HEK293 (cell line): ENCODE measurements around the gene COX20.

Source experiments
- EGR2 ChIP-seq: fragments of 450-650 bp; formaldehyde crosslinking; IDR thresholded peaks from 2 replicates; pipeline ENCODE4 v1.5.1; 2016; ENCODE audit warnings: low read depth, missing biosample characterization, missing genetic modification characterization
- ELK4 ChIP-seq: IDR thresholded peaks from 2 replicates; pipeline ENCODE4 v1.6.1; 2011; ENCODE audit warnings: mild to moderate bottlenecking, low read depth, low read length, borderline replicate concordance
- GLIS2 ChIP-seq: fragments of 450-650 bp; formaldehyde crosslinking; IDR thresholded peaks from 2 replicates; pipeline ENCODE4 v1.5.1; 2016; ENCODE audit warnings: missing biosample characterization, missing genetic modification characterization
- HOXA7 ChIP-seq: sonication (generic); formaldehyde crosslinking; IDR thresholded peaks from 2 replicates; pipeline ENCODE4 v1.8.1; 2022; ENCODE audit warnings: missing genetic modification reagents, borderline replicate concordance
- MZF1 ChIP-seq: fragments of 450-650 bp; formaldehyde crosslinking; IDR thresholded peaks from 2 replicates; pipeline ENCODE4 v1.5.1; 2017; ENCODE audit warnings: missing biosample characterization, missing genetic modification characterization, borderline replicate concordance
- PRDM2 ChIP-seq: fragments of 450-650 bp; formaldehyde crosslinking; IDR thresholded peaks from 2 replicates; pipeline ENCODE4 v1.5.1; 2016; ENCODE audit warnings: missing biosample characterization, missing genetic modification characterization, borderline replicate concordance
- SCRT2 ChIP-seq: fragments of 450-650 bp; formaldehyde crosslinking; IDR thresholded peaks from 2 replicates; pipeline ENCODE4 v1.5.1; 2016; ENCODE audit warnings: missing biosample characterization, missing genetic modification characterization
- SP2 ChIP-seq: fragments of 450-650 bp; formaldehyde crosslinking; IDR thresholded peaks from 2 replicates; pipeline ENCODE4 v1.5.1; 2016; ENCODE audit warnings: missing biosample characterization, missing genetic modification characterization
- ZBTB1 ChIP-seq: fragments of 450-650 bp; formaldehyde crosslinking; IDR thresholded peaks from 2 replicates; pipeline ENCODE4 v1.5.1; 2016; ENCODE audit warnings: missing biosample characterization, missing genetic modification characterization
- ZNF146 ChIP-seq: fragments of 450-650 bp; formaldehyde crosslinking; IDR thresholded peaks from 2 replicates; pipeline ENCODE4 v1.5.1; 2016; ENCODE audit warnings: missing biosample characterization, missing genetic modification characterization
- ZNF2 ChIP-seq: fragments of 450-650 bp; formaldehyde crosslinking; IDR thresholded peaks from 2 replicates; pipeline ENCODE4 v1.5.1; 2016; ENCODE audit warnings: missing biosample characterization, missing genetic modification characterization
- ZNF274 ChIP-seq, 2 experiments: fragments of 200-500 bp in 1 of 2; fragments of 450-650 bp in 1 of 2; sonication (Bioruptor generic) in 1 of 2; formaldehyde crosslinking in 1 of 2; IDR thresholded peaks; 2 replicates each; pipeline versions ENCODE4 v1.5.1 to v1.6.1; 2014 to 2016; ENCODE audit warnings: borderline replicate concordance in 1 of 2, inconsistent platforms in 1 of 2, low read length in 1 of 2, missing biosample characterization in 1 of 2, missing genetic modification characterization in 1 of 2
- ZNF362 ChIP-seq: fragments of 450-650 bp; formaldehyde crosslinking; IDR thresholded peaks from 2 replicates; pipeline ENCODE4 v1.5.1; 2016; ENCODE audit warnings: missing biosample characterization, missing genetic modification characterization
- ZNF449 ChIP-seq: fragments of 450-650 bp; formaldehyde crosslinking; IDR thresholded peaks from 2 replicates; pipeline ENCODE4 v1.5.1; 2017; ENCODE audit warnings: missing biosample characterization, mild to moderate bottlenecking, missing genetic modification characterization, moderate library complexity
- ZNF513 ChIP-seq: fragments of 450-650 bp; IDR thresholded peaks from 2 replicates; pipeline ENCODE4 v1.5.1; 2018; ENCODE audit warnings: missing biosample characterization, missing genetic modification characterization
- ZNF544 ChIP-seq: fragments of 450-650 bp; formaldehyde crosslinking; IDR thresholded peaks from 2 replicates; pipeline ENCODE4 v1.5.0; 2017; ENCODE audit warnings: missing biosample characterization, missing genetic modification characterization
- ZNF548 ChIP-seq: fragments of 450-650 bp; formaldehyde crosslinking; IDR thresholded peaks from 2 replicates; pipeline ENCODE4 v1.5.1; 2016; ENCODE audit warnings: missing biosample characterization, missing genetic modification characterization
- ZNF571 ChIP-seq: fragments of 450-650 bp; formaldehyde crosslinking; IDR thresholded peaks from 2 replicates; pipeline ENCODE4 v1.5.0; 2017; ENCODE audit warnings: missing biosample characterization, missing genetic modification characterization
- ZNF624 ChIP-seq: fragments of 450-650 bp; formaldehyde crosslinking; IDR thresholded peaks from 2 replicates; pipeline ENCODE4 v1.5.1; 2017; ENCODE audit warnings: missing biosample characterization, missing genetic modification characterization
- ZNF629 ChIP-seq: fragments of 450-650 bp; formaldehyde crosslinking; IDR thresholded peaks from 2 replicates; pipeline ENCODE4 v1.5.1; 2017; ENCODE audit warnings: missing biosample characterization, missing genetic modification characterization
- ZNF639 ChIP-seq: fragments of 450-650 bp; formaldehyde crosslinking; IDR thresholded peaks from 2 replicates; pipeline ENCODE4 v1.5.1; 2016; ENCODE audit warnings: missing biosample characterization, missing genetic modification characterization
- ZNF645 ChIP-seq: fragments of 450-650 bp; formaldehyde crosslinking; IDR thresholded peaks from 2 replicates; pipeline ENCODE4; 2016; ENCODE audit warnings: missing biosample characterization, missing genetic modification characterization
- ZNF707 ChIP-seq: fragments of 450-650 bp; formaldehyde crosslinking; IDR thresholded peaks from 2 replicates; pipeline ENCODE4 v1.5.1; 2016; ENCODE audit warnings: missing biosample characterization, missing genetic modification characterization
- ZSCAN16 ChIP-seq: fragments of 450-650 bp; formaldehyde crosslinking; IDR thresholded peaks from 2 replicates; pipeline ENCODE4 v1.5.1; 2016; ENCODE audit warnings: missing biosample characterization, missing genetic modification characterization
- ZSCAN18 ChIP-seq: fragments of 450-650 bp; formaldehyde crosslinking; IDR thresholded peaks from 2 replicates; pipeline ENCODE4 v1.5.1; 2016; ENCODE audit warnings: missing biosample characterization, missing genetic modification characterization
- ZXDB ChIP-seq: fragments of 450-650 bp; formaldehyde crosslinking; IDR thresholded peaks from 2 replicates; pipeline ENCODE4 v1.5.1; 2016; ENCODE audit warnings: missing biosample characterization, missing genetic modification characterization

The COX20 gene

GRCh38 chr1:244862354-244862698 is 26.9 kb downstream of the COX20 start (continued):
- TF ChIP-seq ZNF449 (tag by site-specific recombination) (no peak), MZF1 (no peak), HOXA7 (CRISPR knock-in tag) (no peak), ZNF624 (tag by site-specific recombination) (no peak), ZNF645 (tag by site-specific recombination) (no peak), ZNF639 (tag by site-specific recombination) (no peak), ZNF707 (no peak), ZSCAN18 (tag by site-specific recombination) (no peak), ZNF544 (tag by site-specific recombination) (no peak), ELK4 (no peak), ZNF513 (tag by site-specific recombination) (peak; percentile 54; the same call in 1 of the 2 replicates), ZNF146 (tag by site-specific recombination) (no peak), ZNF362 (tag by site-specific recombination) (peak; percentile 97), ZNF629 (tag by site-specific recombination) (no peak), SCRT2 (tag by site-specific recombination) (peak; percentile 99), ZNF2 (tag by site-specific recombination) (no peak), PRDM2 (tag by site-specific recombination) (no peak), ZNF571 (no peak), ZXDB (no peak), ZNF548 (tag by site-specific recombination) (no peak), SP2 (tag by site-specific recombination) (no peak), ZSCAN16 (tag by site-specific recombination) (no peak), EGR2 (tag by site-specific recombination) (no peak), GLIS2 (no peak), ZNF274 (IDR thresholded peaks at IDR 0.05; ENCODE audit: low read length) (no peak), ZNF274 (tag by site-specific recombination; IDR thresholded peaks at IDR 0.05; ENCODE audit: borderline replicate concordance) (no peak), ZBTB1 (tag by site-specific recombination) (no peak)
